Fibroblast of skin of abdomen (primary cell): ENCODE data around the gene KIAA0930.
"Not testable (repeated sequence)": the region's sequence is repeated elsewhere in the genome, so short reads cannot be mapped to it uniquely, and the experiment has no call there.

Experiments
- DNase-seq: peaks from one replicate; pipeline ENCODE4 v3.0.0-alpha.2; 2013

Gene KIAA0930

DNA sequence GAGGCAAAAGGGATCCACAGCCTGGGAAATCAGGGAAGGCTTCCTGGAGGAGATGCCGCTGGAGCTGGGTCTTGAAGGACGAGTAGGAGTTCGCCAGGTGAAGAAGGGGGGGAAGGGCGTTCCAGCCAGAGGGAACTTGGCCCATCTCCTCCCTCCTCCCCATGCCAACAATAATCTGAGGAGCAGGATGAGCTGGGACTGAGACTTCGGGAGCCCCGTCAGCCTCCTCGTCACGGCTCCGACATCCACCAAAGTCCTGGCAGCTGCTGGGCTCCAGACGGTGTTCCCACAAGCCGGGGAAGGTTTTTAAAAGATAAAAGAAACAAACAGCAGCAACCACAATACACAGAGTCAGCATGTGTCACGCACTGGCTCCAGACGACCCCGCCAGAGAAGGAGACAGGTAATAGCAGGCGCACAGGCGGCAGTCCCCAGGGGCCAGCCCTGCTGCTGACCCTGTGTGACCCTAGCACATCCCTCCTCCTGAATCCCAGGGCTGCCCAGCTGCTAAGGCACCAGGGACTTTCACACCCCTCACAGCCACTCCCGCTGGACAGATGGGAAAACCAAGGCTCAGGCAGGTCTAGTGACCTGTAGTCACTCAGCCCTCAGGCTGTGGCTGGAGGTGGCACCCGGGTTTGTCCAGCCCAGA, 39.7 kb downstream of the KIAA0930 start:
- peak; percentile 30 for DNase-seq

DNA sequence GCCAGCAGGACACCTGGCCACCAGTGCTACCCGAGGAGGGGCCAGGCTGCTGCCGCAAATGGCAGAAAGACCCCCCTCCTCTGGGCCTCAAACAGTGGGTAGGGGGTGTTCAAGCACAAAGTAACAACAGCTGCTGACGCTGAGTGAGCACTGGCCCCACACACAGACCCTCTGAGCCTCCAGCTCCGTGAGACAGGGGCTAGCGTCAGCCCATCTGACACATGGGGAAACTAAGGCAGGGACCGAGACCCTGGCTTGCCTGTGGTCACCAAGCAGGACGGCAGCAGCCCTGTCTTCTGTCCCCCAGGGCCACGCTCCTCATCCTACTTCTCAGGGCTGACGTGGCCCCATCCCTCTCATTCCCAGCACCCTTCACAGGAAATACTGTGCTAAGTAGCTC, 40.5 kb downstream of the KIAA0930 start:
- DNase-seq = no peak

DNA sequence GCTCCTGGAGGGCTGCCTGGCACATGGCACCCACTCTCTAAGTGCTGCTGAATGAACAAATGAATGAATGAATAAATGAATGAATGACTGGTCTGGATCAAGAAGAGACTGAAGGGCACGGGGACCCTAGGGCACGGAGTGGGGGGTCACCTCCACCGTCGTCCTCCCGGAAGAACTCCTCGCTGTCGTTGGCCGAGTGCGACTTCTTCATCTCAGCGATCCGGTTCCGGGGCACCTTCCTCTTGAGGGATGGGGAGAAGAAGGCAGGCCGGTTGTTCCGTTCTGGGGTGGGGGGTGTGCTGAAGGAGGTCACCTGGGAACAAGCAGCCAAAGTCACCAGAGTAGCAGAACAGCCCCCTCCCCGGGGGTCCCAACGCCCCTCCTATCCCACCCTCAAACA, 41.0 kb downstream of the KIAA0930 start:
- no peak for DNase-seq

DNA sequence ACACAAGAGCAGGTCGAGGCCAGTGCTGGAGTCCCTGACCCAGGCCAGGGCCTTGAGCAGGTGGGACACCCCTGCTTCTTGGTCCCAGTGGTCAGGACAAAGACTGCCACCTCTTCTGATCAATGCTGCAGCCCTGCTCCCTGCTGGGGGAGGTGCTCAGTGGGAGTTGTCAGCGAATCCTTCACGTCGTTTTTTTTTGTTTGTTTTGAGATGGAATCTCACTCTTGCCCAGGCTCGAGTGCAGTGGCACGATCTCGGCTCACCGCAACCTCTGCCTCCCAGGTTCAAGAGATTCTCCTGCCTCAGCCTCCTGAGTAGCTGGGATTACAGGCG, 42.3 kb downstream of the KIAA0930 start:
- no peak for DNase-seq

DNA sequence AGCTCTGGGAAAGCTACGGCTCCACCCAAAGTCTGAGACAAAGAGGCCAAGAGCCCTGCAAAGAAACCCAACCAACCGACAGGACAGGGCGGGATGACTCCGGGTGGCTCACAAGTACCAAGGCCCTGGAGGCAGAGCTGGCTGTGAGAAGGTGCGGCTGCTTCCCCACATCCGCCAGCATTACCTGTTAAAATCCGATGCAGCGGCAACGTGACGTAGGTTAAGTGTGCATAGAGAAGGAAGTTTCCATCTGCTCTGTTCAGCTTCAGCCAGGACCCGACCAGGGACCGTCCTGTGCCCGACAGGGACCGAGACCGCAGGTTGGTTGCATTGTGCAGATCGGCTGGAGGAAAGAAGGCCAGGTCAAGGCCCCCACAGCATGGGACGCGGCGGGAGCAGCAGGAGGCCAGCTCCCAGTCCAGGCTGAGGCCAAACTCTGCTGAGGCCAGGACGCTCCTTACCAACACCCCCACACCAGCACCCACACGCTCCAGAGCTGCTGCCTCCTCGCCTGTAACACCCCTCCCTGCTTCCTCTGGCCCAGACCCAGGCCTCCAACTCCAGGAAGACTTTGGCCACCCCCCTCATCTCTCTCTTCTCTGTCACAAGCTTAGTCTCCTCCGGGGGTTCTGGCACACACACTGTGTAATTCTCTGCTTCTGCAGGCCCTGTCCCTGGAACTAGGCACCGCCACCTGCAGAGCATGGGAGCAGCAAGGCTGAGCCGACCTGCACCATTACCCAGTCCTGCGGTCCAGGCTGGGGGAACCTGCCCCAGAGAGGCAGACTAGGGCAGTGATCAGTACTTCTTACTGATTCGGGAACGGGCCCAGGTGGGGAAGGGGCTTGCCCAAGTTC, 42.9 kb downstream of the KIAA0930 start:
- DNase-seq = no peak

DNA sequence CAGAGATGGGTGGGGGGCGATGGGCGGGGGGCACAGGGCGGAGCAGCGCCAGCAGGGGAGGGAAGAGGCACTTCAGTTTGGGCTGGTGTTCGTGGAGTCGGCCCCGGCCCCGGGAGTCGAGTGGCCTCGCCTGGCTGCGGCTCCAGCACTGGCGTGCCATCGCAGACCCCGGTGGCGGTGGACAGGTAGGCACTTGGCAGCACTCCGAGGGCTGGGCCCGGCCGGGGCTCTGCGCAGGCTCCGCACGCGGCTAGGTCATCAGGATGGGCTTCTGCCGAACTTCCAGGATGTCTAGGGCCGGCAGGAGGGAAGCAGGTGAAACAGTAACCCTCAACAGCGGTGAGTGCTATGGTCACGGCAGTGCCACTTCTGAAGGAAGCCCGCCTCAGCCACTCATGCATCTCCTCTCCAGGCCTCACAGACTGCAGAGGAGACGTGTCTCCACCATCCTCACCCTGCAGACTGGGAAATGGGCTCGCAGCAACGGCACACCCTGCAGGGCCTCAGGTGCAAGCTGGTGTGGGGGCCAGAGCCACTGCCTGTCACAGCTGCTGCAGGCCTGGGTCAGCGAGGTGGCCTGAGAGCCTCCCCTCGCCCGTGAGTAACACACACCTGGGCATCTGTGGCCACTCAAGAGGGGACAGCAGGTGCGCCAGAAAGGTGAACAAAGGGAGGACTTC, 43.6 kb downstream of the KIAA0930 start:
- no peak for DNase-seq

DNA sequence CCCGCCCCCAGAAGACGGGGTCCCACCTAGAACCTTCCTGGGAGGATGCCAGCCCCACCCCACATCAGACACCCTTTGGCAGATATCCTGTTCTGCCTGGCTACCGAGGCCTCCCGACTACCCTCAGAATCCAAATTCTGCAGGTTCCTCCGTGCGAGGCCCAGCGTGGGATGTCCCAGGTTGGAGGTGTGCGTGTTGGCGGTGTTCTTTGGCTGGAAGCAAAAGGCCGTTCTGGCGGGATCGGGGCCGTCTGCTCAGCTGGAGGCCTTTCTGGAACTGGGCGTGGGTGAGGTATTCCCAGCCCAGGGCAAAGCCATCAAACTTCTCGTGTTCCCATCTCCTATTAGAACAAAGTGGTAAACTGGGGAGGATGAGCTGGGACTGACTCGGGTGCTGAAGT, 44.4 kb downstream of the KIAA0930 start:
- DNase-seq = no peak

DNA sequence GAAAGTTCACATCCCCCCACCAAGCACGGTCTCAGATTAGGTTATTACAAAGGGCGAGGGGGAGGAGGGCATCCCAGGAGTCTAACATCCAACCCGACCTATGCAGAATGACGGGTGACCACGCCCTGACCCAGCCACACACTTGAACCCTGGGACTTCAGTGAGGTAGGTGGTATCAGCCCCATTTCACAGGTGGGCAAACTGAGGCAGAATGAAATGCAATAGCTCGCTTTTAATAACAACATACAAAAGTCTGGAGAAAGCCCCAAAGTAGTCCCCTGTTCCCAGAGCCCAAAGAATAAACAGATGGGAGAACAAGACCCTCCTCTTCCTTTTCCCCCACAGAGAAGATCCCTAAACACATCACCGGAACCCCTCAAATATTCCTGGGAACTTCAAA, 45.1 kb downstream of the KIAA0930 start:
- DNase-seq = no peak

DNA sequence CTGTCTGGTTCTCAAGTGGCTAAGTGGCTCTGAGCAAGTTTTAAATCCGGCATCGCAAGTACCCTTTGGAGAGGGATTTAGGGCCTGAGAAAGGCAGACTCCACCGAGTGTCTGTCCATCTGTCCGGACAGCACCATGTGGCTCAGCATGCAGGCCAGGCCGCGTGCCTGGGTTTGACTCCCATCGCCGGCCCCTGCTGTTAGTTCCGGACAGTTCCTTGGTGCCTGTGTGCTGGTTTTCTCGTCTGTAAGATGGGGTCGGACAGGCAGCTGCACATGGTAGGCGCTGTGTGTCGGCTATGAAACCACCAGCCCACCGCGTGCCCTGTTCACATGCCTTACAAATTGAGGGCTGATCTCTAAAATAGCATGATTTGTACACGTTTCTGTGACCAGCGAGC, 46.0 kb downstream of the KIAA0930 start:
- no peak for DNase-seq

DNA sequence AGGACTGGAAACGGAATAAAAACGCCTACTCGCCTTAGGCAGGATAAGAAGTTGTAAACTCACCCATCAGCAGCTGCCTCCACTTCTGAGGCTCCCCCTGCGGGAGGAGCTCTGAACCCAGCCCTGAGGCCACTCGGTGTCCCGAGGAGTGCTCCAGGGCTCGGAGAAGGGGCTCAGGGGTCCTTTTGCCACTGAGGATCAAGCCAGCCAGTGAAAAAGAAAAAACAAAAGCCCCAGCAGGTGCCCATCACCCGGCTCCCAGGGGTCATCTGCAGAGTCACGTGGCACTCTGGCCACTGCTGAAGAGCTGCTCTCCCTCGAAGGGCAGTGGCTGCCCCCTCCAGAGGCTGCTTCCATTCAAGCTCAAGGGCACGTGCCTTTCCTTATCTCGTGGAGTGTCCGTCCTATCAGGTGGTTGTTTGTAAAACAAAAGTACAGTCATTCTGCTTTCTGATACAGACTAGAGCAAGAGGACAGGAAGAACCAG, 48.0 kb downstream of the KIAA0930 start:
- no peak for DNase-seq

DNA sequence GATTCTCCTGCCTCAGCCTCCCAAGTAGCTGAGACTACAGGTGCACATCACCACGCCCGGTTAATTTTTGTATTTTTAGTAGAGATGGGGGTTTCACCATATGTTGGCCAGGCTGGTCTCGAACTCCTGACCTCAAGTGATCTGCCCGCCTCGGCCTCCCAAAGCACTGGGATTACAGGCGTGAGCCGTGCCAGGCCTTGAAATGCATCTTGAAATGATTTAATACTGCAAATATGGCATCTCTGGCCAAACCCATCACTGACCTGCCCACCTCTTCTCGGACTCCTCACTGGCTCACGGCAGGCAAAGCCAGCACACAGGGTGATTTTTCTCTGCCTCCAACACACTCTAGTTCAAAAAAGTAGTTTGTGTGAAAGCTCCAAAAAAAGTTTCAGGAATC, 48.9 kb downstream of the KIAA0930 start:
- not testable (repeated sequence) for DNase-seq

DNA sequence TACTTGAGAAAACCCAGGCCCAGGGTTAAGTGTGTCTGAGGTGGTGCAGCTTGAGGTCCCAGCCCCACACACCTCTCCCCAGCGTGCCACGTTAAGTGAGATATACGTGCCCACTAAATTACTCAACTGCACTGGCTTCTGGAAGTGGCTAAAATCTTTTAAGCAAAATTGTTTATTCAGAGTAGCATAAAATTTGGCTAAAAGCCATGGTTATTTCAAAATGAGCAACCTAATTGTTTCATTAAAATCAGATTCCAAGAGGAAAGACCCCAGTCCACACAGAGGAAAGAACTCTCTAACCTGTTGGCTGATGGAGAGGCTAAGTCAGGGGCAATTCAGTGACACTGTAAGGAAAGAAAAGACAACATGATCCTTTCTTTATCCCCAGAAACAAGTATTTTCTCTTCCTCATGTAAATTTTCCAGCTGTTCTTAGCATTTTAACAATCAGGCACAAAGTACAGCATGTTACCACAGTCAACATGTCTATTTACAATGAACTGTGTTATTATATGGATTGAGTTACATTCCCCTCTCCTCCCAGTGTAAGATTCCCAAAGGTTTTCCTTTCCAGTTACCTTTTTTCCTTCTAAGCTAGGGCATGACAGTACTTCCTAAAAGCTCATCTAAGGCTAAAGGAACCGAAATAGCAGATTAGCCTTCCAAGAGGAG, 50.4 kb downstream of the KIAA0930 start:
- no peak for DNase-seq

DNA sequence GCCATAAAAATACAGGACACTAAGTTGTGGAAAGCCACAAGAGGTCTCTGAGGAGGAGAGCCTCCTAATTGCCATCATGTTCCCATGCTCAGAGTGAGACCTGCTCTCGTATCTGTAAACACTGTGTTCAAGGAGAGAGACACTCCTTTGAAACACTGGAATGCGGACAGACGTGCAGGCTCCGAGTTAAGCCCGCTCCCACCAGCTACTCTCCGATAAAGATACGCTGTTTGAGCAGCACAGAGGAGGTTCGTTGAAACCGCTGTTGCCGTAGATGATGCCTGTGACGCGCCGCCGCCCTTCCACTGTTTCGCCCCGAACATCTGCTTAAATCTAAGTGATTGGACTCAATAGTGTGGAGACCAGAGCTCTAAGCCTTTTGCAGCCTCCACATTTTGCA, 51.9 kb downstream of the KIAA0930 start:
- DNase-seq = no peak

DNA sequence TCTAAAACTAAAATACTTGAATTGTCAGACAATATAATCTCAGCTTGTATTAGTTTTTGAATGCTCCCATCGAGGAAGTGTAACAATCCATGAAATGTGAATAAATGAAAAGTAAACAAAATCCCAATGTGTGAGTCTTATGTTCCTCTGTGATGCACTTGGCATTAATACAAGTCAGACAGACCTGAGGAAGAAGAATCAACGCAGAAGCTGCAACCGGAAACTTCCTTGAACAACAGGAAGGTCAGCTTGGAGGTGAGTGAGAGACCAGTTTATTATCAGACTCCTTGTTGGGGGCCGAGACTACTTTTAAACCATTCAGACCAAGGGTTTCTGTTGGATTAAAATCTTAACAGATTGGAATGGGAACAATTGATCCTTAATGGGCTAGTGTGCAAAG, 52.8 kb downstream of the KIAA0930 start:
- DNase-seq = no peak

DNA sequence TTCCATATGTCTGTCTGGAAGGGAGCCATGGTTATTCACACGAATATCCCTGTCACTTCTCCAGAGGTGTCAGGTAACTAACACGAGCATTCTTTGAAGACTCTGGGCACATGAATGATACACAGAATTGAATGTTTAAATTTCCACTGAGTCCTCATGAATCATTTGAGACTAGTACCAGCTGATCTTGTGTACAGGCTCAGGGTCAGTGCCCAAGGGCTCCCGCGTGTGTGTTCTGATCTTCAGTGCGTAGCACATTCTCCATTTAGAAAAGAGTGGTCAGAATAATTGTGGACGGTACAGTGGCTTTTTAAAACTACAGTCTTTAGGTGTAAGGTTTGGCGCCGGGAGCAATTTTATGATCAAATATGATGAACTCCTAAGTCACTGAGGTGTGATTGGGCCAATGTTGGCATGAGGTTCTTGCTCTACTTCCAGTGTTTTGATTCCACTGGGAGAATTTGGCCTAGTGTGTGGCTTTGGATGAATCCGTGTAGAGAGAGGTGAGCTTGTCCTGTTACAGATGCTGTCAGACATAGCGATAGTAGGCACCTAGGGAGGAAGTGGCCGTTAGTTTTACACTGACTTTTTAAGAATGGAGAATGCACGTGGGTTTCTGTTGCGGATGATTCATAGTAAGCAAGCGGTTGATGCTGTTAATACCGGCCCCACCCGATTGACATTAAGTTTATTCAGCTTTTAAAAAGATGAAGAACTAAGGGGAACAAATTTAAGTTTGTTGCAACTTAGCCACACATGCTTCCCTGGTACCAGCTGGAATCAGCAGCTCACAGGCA, 54.8 kb downstream of the KIAA0930 start:
- no peak for DNase-seq

DNA sequence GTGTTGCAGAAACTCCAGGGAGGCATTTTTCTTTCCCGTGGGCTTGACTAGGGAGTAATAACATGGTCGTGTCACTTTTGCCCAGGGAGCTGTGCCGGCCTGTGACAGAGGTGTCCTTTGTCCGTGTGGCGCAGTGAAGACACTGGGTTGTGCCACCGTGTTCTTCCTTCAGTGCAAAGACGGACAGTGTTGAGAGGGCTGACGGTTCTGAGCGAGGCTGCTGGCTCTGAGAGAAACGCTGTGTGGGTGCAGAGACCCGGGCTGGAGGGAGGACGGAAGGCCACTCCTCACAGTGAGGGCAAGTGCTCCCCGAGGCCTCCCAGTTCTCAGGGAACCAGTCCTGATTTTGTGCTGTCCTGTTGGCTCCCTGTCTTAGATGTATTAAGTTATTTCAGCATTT, 56.7 kb downstream of the KIAA0930 start:
- DNase-seq = no peak

DNA sequence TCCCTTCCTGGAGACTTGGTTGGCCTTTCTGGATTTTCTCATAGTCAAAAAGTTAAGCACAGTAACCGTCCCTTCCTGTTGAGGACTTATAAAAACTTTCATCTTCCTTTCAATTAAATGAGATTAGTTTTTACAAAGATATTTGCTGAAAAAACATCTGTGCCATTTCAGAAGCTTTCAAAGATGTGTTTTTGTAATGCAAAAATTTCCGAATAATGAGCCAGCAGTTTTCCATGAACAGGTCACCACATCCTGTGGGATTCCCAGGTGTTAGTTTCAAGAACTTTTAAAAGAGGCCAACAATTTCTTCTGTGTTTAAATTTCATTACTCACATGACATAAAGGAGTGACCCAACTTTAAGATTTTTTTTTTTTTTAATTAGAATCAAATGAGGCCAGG, 58.9 kb downstream of the KIAA0930 start:
- no peak for DNase-seq

DNA sequence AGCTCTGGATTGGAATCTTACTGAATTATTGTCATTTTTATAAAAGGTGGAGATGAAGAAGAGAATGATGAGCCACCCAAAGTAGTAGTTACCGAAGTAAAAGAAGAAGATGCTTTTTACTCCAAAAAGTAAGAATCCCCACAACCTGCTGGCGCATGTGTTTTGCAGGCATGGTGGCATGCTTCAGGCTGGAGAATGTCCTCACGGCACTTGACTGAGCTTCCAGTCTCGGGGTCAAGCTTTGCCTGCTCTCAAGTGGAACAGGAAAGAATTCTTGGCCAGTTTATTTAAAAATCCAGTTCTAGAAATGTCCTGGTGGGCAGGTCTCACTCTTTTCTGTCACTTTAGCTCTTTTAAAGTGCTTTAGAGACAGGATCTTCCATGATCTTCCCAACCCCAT, 59.5 kb downstream of the KIAA0930 start:
- DNase-seq = no peak

DNA sequence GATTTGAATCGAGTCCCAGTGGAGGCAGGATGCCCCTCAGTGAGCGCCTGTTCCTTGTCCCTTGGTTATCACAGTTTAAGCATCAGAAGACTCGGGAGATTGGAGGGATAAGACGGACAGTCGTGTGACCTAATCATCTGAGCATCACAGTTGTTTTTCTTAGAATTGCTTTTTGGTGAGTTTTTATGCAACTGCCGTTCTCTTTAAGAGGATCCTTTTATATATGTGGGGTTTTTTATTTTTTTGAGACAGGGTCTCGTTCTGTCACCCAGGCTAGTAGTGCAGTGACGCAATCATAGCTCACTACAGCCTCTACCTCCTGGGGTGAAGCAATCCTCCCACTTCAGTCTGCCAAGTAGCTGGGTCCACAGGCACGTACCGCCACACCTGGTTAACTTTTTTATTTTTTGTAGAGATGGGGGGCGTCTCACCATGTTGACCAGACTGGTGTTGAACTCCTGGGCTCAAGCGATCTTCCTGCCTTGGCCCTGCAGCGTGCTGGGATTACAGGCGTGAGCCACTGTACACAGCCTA, 60.5 kb downstream of the KIAA0930 start:
- DNase-seq = no peak

DNA sequence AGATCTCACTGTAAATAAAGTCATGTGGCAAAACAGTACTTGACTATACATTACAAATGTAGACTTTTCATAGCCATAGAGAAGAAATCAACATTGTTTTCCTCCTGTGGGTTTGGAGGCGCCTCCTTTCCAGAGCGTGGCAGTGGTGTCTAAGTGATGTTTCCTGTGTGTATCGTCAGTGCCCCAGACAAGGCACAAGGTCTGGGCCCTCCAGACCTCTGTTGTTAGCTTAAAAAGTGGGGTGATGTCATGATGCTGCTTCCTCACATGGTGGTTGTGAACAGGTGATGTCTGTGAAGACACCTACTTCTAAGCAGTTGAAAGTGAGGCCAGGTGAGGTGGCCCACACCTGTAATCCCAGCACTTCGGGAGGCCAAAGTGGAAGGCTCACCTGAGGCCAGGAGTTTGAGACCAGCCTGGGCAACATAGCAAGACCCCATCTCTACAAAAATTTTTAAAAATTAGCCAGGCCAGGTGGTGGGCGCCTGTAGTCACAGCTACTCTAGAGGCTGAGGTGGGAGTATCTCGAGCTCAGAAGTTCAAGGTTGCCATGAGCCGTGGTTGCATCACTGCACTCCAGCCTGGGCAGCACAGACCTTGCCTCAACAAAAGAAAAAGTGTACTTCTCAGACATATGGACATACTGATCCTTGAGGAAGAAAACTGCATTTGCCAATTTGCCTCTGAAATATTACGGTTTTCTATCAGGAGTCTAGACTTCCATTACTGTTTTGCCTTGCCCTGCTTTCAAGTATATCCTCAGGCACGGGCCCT, 61.2 kb downstream of the KIAA0930 start:
- DNase-seq = no peak
